H9 (cell line): ENCODE results near the gene GABBR2. TPM values are rescaled to one million over a fixed set of nuclear protein-coding genes. Genes with fewer than 3 reads are reported as not detected.

Experiments
- DNase-seq: peaks from one replicate; pipeline ENCODE4 v3.0.0-alpha.2; 2017
- H2AFZ ChIP-seq: one replicate; pipeline ENCODE4 v1.6.1; 2013; ENCODE audit warnings: mild to moderate bottlenecking, low read length, control low read depth, moderate library complexity
- H2AK5ac ChIP-seq: 2 replicates; pipeline ENCODE4 v1.6.1; 2013; ENCODE audit warnings: low read length, control low read depth, mixed read lengths; ENCODE audit not compliant: insufficient read length
- H2BK120ac ChIP-seq: one replicate; pipeline ENCODE4 v1.6.1; 2013; ENCODE audit warnings: low read depth, mild to moderate bottlenecking, low read length, control low read depth, inconsistent platforms; ENCODE audit not compliant: poor library complexity, severe bottlenecking
- H2BK12ac ChIP-seq: 2 replicates; pipeline ENCODE4 v1.6.1; 2013; ENCODE audit warnings: low read length, control low read depth, mixed read lengths, low read depth; ENCODE audit not compliant: insufficient read length
- H2BK15ac ChIP-seq: 2 replicates; pipeline ENCODE4 v1.6.1; 2013; ENCODE audit warnings: low read depth, low read length, control low read depth
- H2BK20ac ChIP-seq: one replicate; pipeline ENCODE4 v1.6.1; 2013; ENCODE audit warnings: low read depth, mild to moderate bottlenecking, low read length, control low read depth, inconsistent platforms; ENCODE audit not compliant: poor library complexity, severe bottlenecking
- H2BK5ac ChIP-seq: 2 replicates; pipeline ENCODE4 v1.6.1; 2013; ENCODE audit warnings: low read length, control low read depth, mixed read lengths; ENCODE audit not compliant: insufficient read length
- H3K14ac ChIP-seq: 2 replicates; pipeline ENCODE4 v1.6.1; 2013; ENCODE audit warnings: low read length, control low read depth; ENCODE audit not compliant: insufficient read depth
- H3K18ac ChIP-seq: 2 replicates; pipeline ENCODE4 v1.6.1; 2013; ENCODE audit warnings: low read depth, mild to moderate bottlenecking, mixed read lengths, low read length, control low read depth; ENCODE audit not compliant: insufficient read length
- H3K23ac ChIP-seq: 2 replicates; pipeline ENCODE4 v1.6.1; 2013; ENCODE audit warnings: low read length, control low read depth, mixed read lengths, low read depth; ENCODE audit not compliant: insufficient read length
- H3K23me2 ChIP-seq: 2 replicates; pipeline ENCODE4 v1.6.1; 2013; ENCODE audit warnings: low read depth, mild to moderate bottlenecking, mixed read lengths, low read length, control low read depth; ENCODE audit not compliant: insufficient read length, poor library complexity, severe bottlenecking
- H3K27ac ChIP-seq: 2 replicates; pipeline ENCODE4 v1.5.1; 2013; ENCODE audit warnings: low read length, control low read depth, mixed read lengths, low read depth; ENCODE audit not compliant: insufficient read length
- H3K27me3 ChIP-seq: 2 replicates; pipeline ENCODE4 v1.6.1; 2013; ENCODE audit warnings: low read length, control low read depth, inconsistent platforms; ENCODE audit not compliant: insufficient read depth
- H3K4ac ChIP-seq: 2 replicates; pipeline ENCODE4 v1.6.1; 2013; ENCODE audit warnings: low read depth, mild to moderate bottlenecking, control low read depth, inconsistent platforms, low read length, moderate library complexity
- H3K4me1 ChIP-seq: 2 replicates; pipeline ENCODE4 v1.6.1; 2013; ENCODE audit warnings: low read length, control low read depth, inconsistent platforms; ENCODE audit not compliant: insufficient read depth
- H3K4me2 ChIP-seq: 2 replicates; pipeline ENCODE4 v1.6.1; 2013; ENCODE audit warnings: low read length, control low read depth, mixed read lengths; ENCODE audit not compliant: insufficient read length, insufficient read depth
- H3K56ac ChIP-seq: 2 replicates; pipeline ENCODE4 v1.6.1; 2013; ENCODE audit warnings: low read depth, mild to moderate bottlenecking, mixed read lengths, low read length, control low read depth; ENCODE audit not compliant: insufficient read length
- H3K79me1 ChIP-seq: 2 replicates; pipeline ENCODE4 v1.6.1; 2013; ENCODE audit warnings: low read depth, mild to moderate bottlenecking, moderate library complexity, low read length, control low read depth, inconsistent platforms; ENCODE audit not compliant: insufficient read depth, poor library complexity, severe bottlenecking
- H3K79me2 ChIP-seq: 2 replicates; pipeline ENCODE4 v1.6.1; 2013; ENCODE audit warnings: low read length, control low read depth, inconsistent platforms; ENCODE audit not compliant: insufficient read depth
- H3K9ac ChIP-seq: 2 replicates; pipeline ENCODE4 v1.6.1; 2013; ENCODE audit warnings: low read length, control low read depth, mixed read lengths; ENCODE audit not compliant: insufficient read length; ENCODE audit errors: extremely low read depth
- H3K9me3 ChIP-seq: one replicate; pipeline ENCODE4 v1.6.1; 2013; ENCODE audit warnings: low read depth, low read length, inconsistent platforms; ENCODE audit not compliant: control insufficient read depth
- H3T11ph ChIP-seq: one replicate; pipeline ENCODE4 v1.6.1; 2013; ENCODE audit warnings: mild to moderate bottlenecking, low read length, control low read depth, inconsistent platforms
- H4K20me1 ChIP-seq: one replicate; pipeline ENCODE4 v1.6.1; 2013; ENCODE audit not compliant: control insufficient read depth, insufficient read length, insufficient read depth
- H4K5ac ChIP-seq: 2 replicates; pipeline ENCODE4 v1.6.1; 2013; ENCODE audit warnings: low read depth, mild to moderate bottlenecking, mixed read lengths, low read length, control low read depth; ENCODE audit not compliant: insufficient read length
- H4K8ac ChIP-seq: replicated peaks from 2 replicates; pipeline ENCODE4 v1.6.1; 2013; ENCODE audit warnings: low read length, control low read depth, mixed read lengths, low read depth; ENCODE audit not compliant: insufficient read length
- H4K91ac ChIP-seq: 2 replicates; pipeline ENCODE4 v1.6.1; 2013; ENCODE audit warnings: low read depth, mild to moderate bottlenecking, moderate library complexity, mixed read lengths, low read length, control low read depth; ENCODE audit not compliant: insufficient read length
- H3K27ac Mint-ChIP-seq, 3 experiments: 2 replicates in 2 of 3; 3 replicates in 1 of 3; pipeline ENCODE4 v1.8.0; 2020 to 2021; ENCODE audit warnings: mixed read lengths in 3 of 3, mild to moderate bottlenecking in 1 of 3, moderate library complexity in 1 of 3
- H3K27me3 Mint-ChIP-seq: 2 replicates; pipeline ENCODE4 v1.8.0; 2021; ENCODE audit warnings: low read depth, mild to moderate bottlenecking, moderate library complexity, mixed read lengths
- H3K36me3 Mint-ChIP-seq, 3 experiments: 2 replicates in 2 of 3; 3 replicates in 1 of 3; pipeline ENCODE4 v1.8.0; 2020 to 2021; ENCODE audit warnings: low read depth in 3 of 3, mixed read lengths in 3 of 3; ENCODE audit not compliant: insufficient read depth in 1 of 3
- H3K4me1 Mint-ChIP-seq, 2 experiments: 2 replicates each; pipeline ENCODE4 v1.8.0; 2020; ENCODE audit warnings: mixed read lengths in 2 of 2
- H3K4me3 Mint-ChIP-seq, 2 experiments: 2 replicates in 1 of 2; 3 replicates in 1 of 2; pipeline ENCODE4 v1.8.0; 2020 to 2021; ENCODE audit warnings: mild to moderate bottlenecking in 2 of 2, mixed read lengths in 2 of 2, moderate library complexity in 1 of 2
- H3K9me3 Mint-ChIP-seq, 2 experiments: 2 replicates in 1 of 2; 3 replicates in 1 of 2; pipeline ENCODE4 v1.8.0; 2020; ENCODE audit warnings: mild to moderate bottlenecking in 2 of 2, mixed read lengths in 2 of 2, moderate library complexity in 1 of 2
- CTCF ChIP-seq: fragments of 200-600 bp; sonication (generic); conservative IDR thresholded peaks from 3 replicates; pipeline ENCODE4 v1.8.0; 2021; ENCODE audit warnings: antibody characterized with exemption, mild to moderate bottlenecking
- WGBS: extraction: QIAGEN DNeasy Blood & Tissue Kit; methylation state at CpG from one replicate; pipeline ENCODE4 v1.1.7; 2013; ENCODE audit warnings: missing lambda C conversion rate, low lambda C conversion rate, mixed read lengths; ENCODE audit not compliant: insufficient read length; ENCODE audit errors: extremely low coverage; 5-methylcytosine and 5-hydroxymethylcytosine counted together
- total RNA-seq: library from RNA; stranded (reverse); gene quantifications from 2 replicates; pipeline ENCODE4 v1.2.1, GENCODE V29; 2021

GABBR2 gene
- total RNA-seq, 1 experiment from 2014 or later, result 0.66 TPM

- Histone ChIP-seq H3K79me1 (no peaks in the 10 kb centered on the region), H4K20me1 (no peaks in the 10 kb centered on the region), H3K14ac (no peak overlapping the region), H3K56ac (no peak overlapping the region), H3K9ac (no peak overlapping the region), H3K4ac (no peak overlapping the region), H2BK20ac (no peak overlapping the region), H2AK5ac (no peak overlapping the region), H3K27me3 (no peaks in the 10 kb centered on the region), H3K18ac (no peak overlapping the region), H3T11ph (no peak overlapping the region), H3K79me2 (no peaks in the 10 kb centered on the region; the same call in 1 of the 2 replicates), H3K23me2 (no peaks in the 10 kb centered on the region), H3K27ac (no peak overlapping the region), H2AFZ (no peak overlapping the region), H2BK12ac (no peak overlapping the region), H2BK15ac (no peak overlapping the region), H4K91ac (no peak overlapping the region), H3K23ac (no peak overlapping the region), H3K4me2 (no peak overlapping the region), H3K4me1 (no peaks in the 10 kb centered on the region), H2BK5ac (no peak overlapping the region), H3K9me3 (no peaks in the 10 kb centered on the region), H2BK120ac (no peak overlapping the region), H4K8ac (no peak overlapping the region), H4K5ac (no peak overlapping the region)
- Mint-ChIP-seq H3K27ac (no peak overlapping the region), H3K27me3 (peaks cover 3% of the 10 kb centered on the region), H3K36me3 (no peaks in the 10 kb centered on the region), H3K4me1 (peaks cover 5 to 6% of the 10 kb centered on the region in 2 experiments; a peak in 3 of 4 replicates), H3K9me3 (no peaks in the 10 kb centered on the region), H3K4me3 (no peak overlapping the region)
- WGBS, result no CpG with 5 or more reads among the region's 7 CpGs
- no peak for TF ChIP-seq CTCF
- no peak for DNase-seq
These were observed 158.4 kb downstream of the GABBR2 start for GRCh38 chr9:98550206-98550820.
